SK-N-SH (cell line): Measurements from ENCODE around the gene NTSR1. TPM values are rescaled to one million over a fixed set of nuclear protein-coding genes. Genes with fewer than 3 reads are reported as not detected.

Experiments
- CTCF ChIA-PET: fragments of 300-600, 350-600 bp; formaldehyde crosslinking; extraction: SDS; loops from one replicate; lab custom pipeline; 2021; lab: Yijun Ruan, JAX
- POLR2A ChIA-PET: fragments of 350-600 bp; sonication (Branson Sonifier 250); formaldehyde crosslinking; extraction: SDS; loops from one replicate; lab custom pipeline; 2020; ENCODE audit warnings: antibody characterized with exemption, inconsistent platforms; lab: Yijun Ruan, JAX
- DNase-seq: peaks from one replicate; pipeline ENCODE4 v3.0.0; 2012
- H2AFZ ChIP-seq: fragments of 200-600 bp; sonication (generic); 2 replicates; pipeline ENCODE4 v1.8.1; 2016; ENCODE audit warnings: antibody characterized with exemption, mild to moderate bottlenecking, low read depth
- H3F3A ChIP-seq: fragments of 200-600 bp; sonication (generic); replicated peaks from 2 replicates; pipeline ENCODE3; 2016; ENCODE audit warnings: antibody characterized with exemption, mild to moderate bottlenecking; ENCODE audit not compliant: insufficient read depth
- H3K27ac ChIP-seq, 2 experiments: fragments of 200-500 bp in 1 of 2; fragments of 200-600 bp in 1 of 2; sonication (Bioruptor generic) in 1 of 2; sonication (generic), shearing (Covaris generic) in 1 of 2; 2 replicates each; pipeline versions ENCODE4 v1.5.1 to v1.6.1; 2014 to 2016; ENCODE audit warnings: low read depth in 2 of 2, inconsistent platforms in 1 of 2, low read length in 1 of 2, mild to moderate bottlenecking in 1 of 2, mixed read lengths in 1 of 2
- H3K27me3 ChIP-seq: fragments of 200-600 bp; sonication (generic), shearing (Covaris generic); 2 replicates; pipeline ENCODE4 v1.6.1; 2016; ENCODE audit warnings: mixed run types; ENCODE audit not compliant: insufficient read depth
- H3K36me3 ChIP-seq, 2 experiments: fragments of 200-500 bp in 1 of 2; fragments of 200-600 bp in 1 of 2; sonication (Bioruptor generic) in 1 of 2; sonication (generic) in 1 of 2; replicated peaks in 1 of 2; 2 replicates each; pipeline versions ENCODE3 to v1.5.1; 2014 to 2016; ENCODE audit warnings: low read length in 1 of 2, mild to moderate bottlenecking in 1 of 2; ENCODE audit not compliant: insufficient read depth in 2 of 2, control insufficient read depth in 1 of 2
- H3K4me1 ChIP-seq, 2 experiments: fragments of 200-500 bp in 1 of 2; fragments of 200-600 bp in 1 of 2; sonication (Bioruptor generic) in 1 of 2; sonication (generic), shearing (Covaris generic) in 1 of 2; 2 replicates each; pipeline versions ENCODE4 v1.5.1 to v1.6.1; 2014 to 2016; ENCODE audit warnings: low read depth in 1 of 2, low read length in 1 of 2, mixed run types in 1 of 2; ENCODE audit not compliant: insufficient read depth in 2 of 2, control insufficient read depth in 1 of 2
- H3K4me2 ChIP-seq: fragments of 200-600 bp; sonication (generic), shearing (Covaris generic); 2 replicates; pipeline ENCODE4 v1.6.1; 2017; ENCODE audit warnings: mixed run types
- H3K4me3 ChIP-seq, 2 experiments: fragments of 200-500 bp in 1 of 2; fragments of 200-600 bp in 1 of 2; sonication (Bioruptor generic) in 1 of 2; sonication (generic), shearing (Covaris generic) in 1 of 2; 2 replicates each; pipeline versions ENCODE4 v1.5.1 to v1.8.1; 2014 to 2016; ENCODE audit warnings: low read depth in 2 of 2, inconsistent platforms in 1 of 2, low read length in 1 of 2, mild to moderate bottlenecking in 1 of 2, mixed read lengths in 1 of 2, moderate library complexity in 1 of 2
- H3K79me2 ChIP-seq: fragments of 200-600 bp; sonication (generic); 2 replicates; pipeline ENCODE4 v1.8.1; 2017; ENCODE audit warnings: mild to moderate bottlenecking; ENCODE audit not compliant: insufficient read depth
- H3K9ac ChIP-seq: fragments of 200-600 bp; sonication (generic); 2 replicates; pipeline ENCODE4 v1.6.1; 2017; ENCODE audit warnings: mixed run types
- H3K9me2 ChIP-seq: fragments of 200-600 bp; sonication (generic); 2 replicates; pipeline ENCODE4 v1.6.1; 2017; ENCODE audit warnings: mixed run types
- H3K9me3 ChIP-seq: fragments of 200-600 bp; sonication (generic); 2 replicates; pipeline ENCODE4 v1.6.1; 2017; ENCODE audit warnings: mixed run types, mild to moderate bottlenecking, moderate library complexity
- H4K20me1 ChIP-seq: fragments of 200-600 bp; sonication (generic); 2 replicates; pipeline ENCODE4 v1.6.1; 2017; ENCODE audit warnings: mild to moderate bottlenecking, mixed run types; ENCODE audit not compliant: insufficient read depth
- CTCF ChIP-seq: fragments of 200-600 bp; sonication (generic); IDR thresholded peaks from 2 replicates; pipeline ENCODE4 v1.6.1; 2017; ENCODE audit warnings: antibody characterized with exemption, mild to moderate bottlenecking, moderate library complexity
- ELF1 ChIP-seq: IDR thresholded peaks from 2 replicates; pipeline ENCODE4 v1.4.0; 2012
- FOXJ3 ChIP-seq: sonication (generic); formaldehyde crosslinking; IDR thresholded peaks from 2 replicates; pipeline ENCODE4 v1.5.1; 2020; ENCODE audit warnings: mild to moderate bottlenecking, missing genetic modification reagents
- GABPA ChIP-seq: IDR thresholded peaks from 2 replicates; pipeline ENCODE4 v1.4.0; 2012; ENCODE audit warnings: low read depth, mild to moderate bottlenecking
- IRF3 ChIP-seq: fragments of 150-350 bp; IDR thresholded peaks from 2 replicates; pipeline ENCODE4 v1.6.1; 2016; ENCODE audit warnings: mild to moderate bottlenecking, low read depth, low read length
- JUND ChIP-seq: IDR thresholded peaks from 2 replicates; pipeline ENCODE4 v1.4.0; 2012
- NRF1 ChIP-seq: IDR thresholded peaks from 2 replicates; pipeline ENCODE4 v1.6.1; 2012; ENCODE audit warnings: low read depth, mild to moderate bottlenecking, low read length
- POLR2AphosphoS5 ChIP-seq: IDR thresholded peaks from 2 replicates; pipeline ENCODE4 v1.6.1; 2012; ENCODE audit warnings: low read depth, low read length
- REST ChIP-seq: IDR thresholded peaks from 2 replicates; pipeline ENCODE4 v1.6.1; 2012; ENCODE audit warnings: mild to moderate bottlenecking, low read depth, low read length, moderate library complexity
- USF1 ChIP-seq: IDR thresholded peaks from 2 replicates; pipeline ENCODE4 v1.4.0; 2012; ENCODE audit warnings: low read depth, borderline replicate concordance
- USF2 ChIP-seq: fragments of 150-350 bp; IDR thresholded peaks from 2 replicates; pipeline ENCODE4 v1.6.1; 2017; ENCODE audit warnings: antibody characterized with exemption, low read length, low read depth, borderline replicate concordance
- WGBS: methylation state at CpG from one replicate; pipeline ENCODE4 v1.1.6; 2017; ENCODE audit warnings: low lambda C conversion rate; 5-methylcytosine and 5-hydroxymethylcytosine counted together
- polyA plus RNA-seq, 3 experiments: library from polyadenylated mRNA; depleted of rRNA; stranded (reverse); fragments of >200 nt; gene quantifications; 2 replicates each; pipeline ENCODE4 v1.2.3, GENCODE V29; 2012

NTSR1 gene
- polyA plus RNA-seq, 1 of the 3 experiments (the other 2 are of a cell fraction), result 8.2 TPM

- Histone ChIP-seq H4K20me1 (no peaks in the 10 kb centered on the region), H3K4me3 (no peak overlapping the region), H3K36me3 (no peaks in the 10 kb centered on the region), H3F3A (peaks cover 14% of the 10 kb centered on the region), H3K4me2 (no peak overlapping the region), H2AFZ (no peak overlapping the region), H3K27me3 (no peaks in the 10 kb centered on the region), H3K9ac (no peak overlapping the region), H3K27ac (no peak overlapping the region), H3K79me2 (no peaks in the 10 kb centered on the region), H3K4me1 (peaks cover 3 to 32% of the 10 kb centered on the region in 2 experiments; a peak in 2 of 4 replicates), H3K9me3 (no peaks in the 10 kb centered on the region), H3K9me2 (no peaks in the 10 kb centered on the region)
- POLR2A ChIA-PET, result no interaction called here
- no peak for DNase-seq
- 84% methylated on average over 5 of the region's 5 CpGs for WGBS
- TF ChIP-seq USF2 (no peak), REST (no peak), NRF1 (no peak), FOXJ3 (CRISPR knock-in tag) (no peak), IRF3 (no peak), ELF1 (no peak), USF1 (no peak), JUND (no peak), GABPA (no peak), POLR2AphosphoS5 (no peak), CTCF (no peak)
- CTCF ChIA-PET, result interaction anchor here (0.8 to 9.4 kb wide), 8 partner anchors 8 to 288 kb away, joined by 3 to 162 read pairs (median 4); no protein-coding TSS in a partner anchor
Measured at GRCh38 chr20:62787866-62788265, 79.2 kb downstream of the NTSR1 start.
